SK-N-MC (cell line): ENCODE results near the gene DHRS13.

ENCODE experiments used
- EZH2 ChIP-seq: fragments of 200-600 bp; sonication (generic); IDR thresholded peaks from one replicate; pipeline ENCODE4 v1.6.1; 2017; ENCODE audit warnings: antibody characterized with exemption
- FOXP2 ChIP-seq: optimal IDR thresholded peaks from 2 replicates; pipeline ENCODE3; 2011; ENCODE audit warnings: mild to moderate bottlenecking, moderate library complexity; ENCODE audit not compliant: insufficient read depth; ENCODE audit errors: extremely low read length, control extremely low read depth
- POLR2AphosphoS5 ChIP-seq: IDR thresholded peaks from 2 replicates; pipeline ENCODE4 v1.6.1; 2012; ENCODE audit warnings: mild to moderate bottlenecking, low read depth, low read length, borderline replicate concordance

DNA sequence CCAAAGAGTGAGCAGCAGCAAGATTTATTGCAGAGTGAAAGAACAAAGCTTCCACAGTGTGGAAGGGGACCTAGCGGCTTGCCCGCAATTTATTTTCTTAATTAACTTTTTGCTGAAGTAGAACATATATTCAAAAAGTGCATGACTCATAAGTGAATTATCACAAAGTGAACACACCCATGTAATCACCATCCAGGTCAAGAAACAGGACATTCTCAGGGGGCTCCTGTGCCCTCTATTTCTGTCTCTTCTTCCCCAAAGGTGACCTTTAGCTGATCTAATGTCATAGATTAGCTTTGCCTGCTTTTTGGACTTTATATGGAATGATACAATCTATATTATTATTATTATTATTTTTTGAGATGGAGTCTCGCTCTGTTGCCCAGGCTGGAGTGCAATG lies 28.1 kb downstream of the DHRS13 start:
- TF ChIP-seq EZH2, result no peak
- TF ChIP-seq POLR2AphosphoS5, result no peak
- TF ChIP-seq FOXP2, result no peak
